NCI-H146 treated with DMSO at 0.1 percent for 48 hours (cell line): ENCODE results near the gene RYK.
"Not testable (repeated sequence)": the region's sequence is repeated elsewhere in the genome, so short reads cannot be mapped to it uniquely, and the experiment has no call there.

Source experiments
- DNase-seq: peaks from one replicate; lab custom pipeline; 2025; ENCODE audit not compliant: unreplicated experiment; lab: John Stamatoyannopoulos, UW

The RYK gene

DNA sequence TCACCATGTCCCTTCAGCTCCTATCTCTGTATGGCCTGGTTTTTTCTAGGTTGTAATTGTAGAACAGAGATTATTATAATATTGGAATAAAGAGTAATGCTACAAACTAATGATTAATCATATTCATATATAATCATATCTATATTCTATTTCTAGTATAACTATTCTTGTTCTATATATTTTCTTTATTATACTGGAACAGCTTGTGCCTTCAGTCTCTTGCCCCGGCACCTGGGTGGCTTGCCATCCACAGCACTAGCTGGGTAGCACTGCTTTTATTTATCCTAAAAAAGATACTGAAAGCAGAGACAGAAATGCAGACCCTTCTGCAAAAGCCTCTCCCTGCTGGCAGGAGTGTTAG, 25.9 kb downstream of the RYK start:
- not testable (repeated sequence) for DNase-seq

DNA sequence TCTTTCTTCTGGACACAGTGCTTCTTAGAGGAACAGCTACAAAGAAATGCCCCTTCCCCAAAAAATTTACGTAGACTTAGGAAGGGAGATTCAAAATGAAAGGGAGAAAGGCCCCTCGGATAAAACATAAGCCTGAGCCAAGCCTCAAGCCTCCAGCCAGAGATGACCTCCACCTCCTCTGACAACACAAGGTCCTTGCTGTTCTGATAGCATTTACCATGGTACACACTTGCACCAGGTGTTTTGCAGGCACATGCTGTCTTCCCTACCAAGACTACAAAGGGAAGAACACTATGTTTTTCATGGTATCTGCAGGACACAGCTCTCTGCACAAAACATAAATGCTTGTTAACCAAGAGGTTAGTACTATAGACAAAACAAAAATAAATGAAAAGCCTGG, 27.8 kb downstream of the RYK start:
- no peak for DNase-seq

DNA sequence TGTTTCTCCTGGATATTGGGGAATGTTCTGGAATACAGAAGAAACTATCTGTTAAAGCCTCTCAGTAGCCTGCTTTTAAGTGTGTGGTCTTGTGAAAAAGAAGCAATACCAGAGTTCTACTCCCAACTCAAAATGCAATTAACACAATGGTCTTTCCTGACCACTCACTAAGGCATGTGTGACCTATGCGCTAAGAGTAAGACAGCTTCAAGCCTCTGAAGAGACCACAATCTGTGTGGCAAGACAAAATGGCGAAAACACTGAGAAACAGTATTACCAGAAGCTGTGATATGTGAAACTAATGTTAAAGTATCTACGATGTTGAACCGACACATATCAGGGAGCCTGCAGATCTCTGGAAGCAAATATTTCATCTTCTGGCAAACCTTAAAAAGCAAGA, 33.8 kb downstream of the RYK start:
- DNase-seq, result no peak

DNA sequence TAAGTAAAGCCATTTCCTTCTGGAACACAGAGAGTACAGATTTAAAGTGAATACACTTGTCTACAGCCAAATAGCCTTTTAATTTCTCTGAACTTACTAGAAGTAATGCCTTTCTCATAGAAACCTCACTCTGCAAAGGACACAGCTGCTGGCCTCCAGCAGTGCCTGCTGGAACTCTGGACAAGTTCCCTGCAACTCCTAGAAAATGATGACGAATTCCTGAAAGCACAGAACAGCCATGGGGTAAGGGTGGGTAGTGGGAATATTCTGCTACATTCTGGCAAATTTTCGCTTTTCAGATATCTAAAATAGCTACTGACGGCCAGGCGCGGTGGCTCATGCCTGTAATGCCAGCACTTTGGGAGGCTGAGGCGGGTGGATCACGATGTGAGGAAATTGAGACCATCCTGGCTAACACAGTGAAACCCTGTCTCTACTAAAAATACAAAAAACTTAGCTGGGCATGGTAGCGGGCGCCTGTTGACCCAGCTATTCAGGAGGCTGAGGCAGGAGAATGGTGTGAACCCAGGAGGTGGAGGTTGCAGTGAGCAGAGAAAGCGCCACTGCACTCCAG, 34.4 kb downstream of the RYK start:
- DNase-seq, result no peak

DNA sequence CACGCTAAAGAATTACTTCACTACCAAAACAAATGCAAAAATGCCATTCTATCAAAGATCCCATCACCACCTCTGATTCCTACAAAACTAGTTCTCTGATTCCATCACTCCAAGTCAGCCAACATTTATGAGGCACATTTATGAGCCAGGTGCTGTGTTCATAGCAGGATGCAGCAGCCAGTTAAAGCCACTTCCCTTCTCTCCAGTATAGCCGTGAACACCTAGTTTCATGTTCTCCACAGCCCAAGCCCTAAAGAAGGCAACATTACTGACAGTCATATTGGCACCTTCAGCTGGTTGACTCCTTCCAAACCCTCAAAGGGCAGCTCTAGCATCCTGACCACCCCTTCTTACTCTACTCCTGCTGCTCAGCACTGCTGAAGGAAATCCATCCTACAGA, 36.4 kb downstream of the RYK start:
- no peak for DNase-seq

DNA sequence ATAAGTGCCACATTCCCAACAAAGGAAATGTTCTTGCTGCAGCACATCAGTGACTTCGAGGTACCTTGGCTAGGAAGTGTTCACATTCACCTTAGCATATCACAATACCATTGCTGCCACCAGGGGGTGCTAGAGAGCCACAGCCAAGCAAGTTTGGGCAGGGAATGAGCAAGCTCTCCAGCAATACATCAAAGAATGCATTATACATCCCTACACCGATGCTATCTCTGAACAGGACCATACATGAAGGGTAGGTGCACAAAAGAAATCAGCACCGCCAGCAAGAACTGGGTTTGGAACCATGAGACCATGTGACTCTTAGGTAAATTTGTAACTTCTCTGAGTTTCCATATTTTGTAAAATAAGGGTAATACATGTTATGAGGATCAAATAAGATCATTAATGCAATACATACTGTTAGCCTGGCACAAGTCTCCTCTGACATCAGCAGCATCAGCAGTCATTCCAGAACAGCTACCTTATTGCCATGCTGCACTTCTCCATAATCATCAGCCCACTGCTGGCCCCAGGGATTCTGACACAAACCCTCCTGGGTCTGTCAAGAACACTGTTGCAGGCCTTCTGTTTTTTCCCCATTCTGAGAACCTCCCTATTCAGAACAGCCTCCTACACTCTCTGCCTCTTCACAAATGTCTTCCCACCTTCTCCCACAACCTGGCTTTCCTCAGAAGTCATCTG, 37.5 kb downstream of the RYK start:
- DNase-seq, result peak; percentile 65

DNA sequence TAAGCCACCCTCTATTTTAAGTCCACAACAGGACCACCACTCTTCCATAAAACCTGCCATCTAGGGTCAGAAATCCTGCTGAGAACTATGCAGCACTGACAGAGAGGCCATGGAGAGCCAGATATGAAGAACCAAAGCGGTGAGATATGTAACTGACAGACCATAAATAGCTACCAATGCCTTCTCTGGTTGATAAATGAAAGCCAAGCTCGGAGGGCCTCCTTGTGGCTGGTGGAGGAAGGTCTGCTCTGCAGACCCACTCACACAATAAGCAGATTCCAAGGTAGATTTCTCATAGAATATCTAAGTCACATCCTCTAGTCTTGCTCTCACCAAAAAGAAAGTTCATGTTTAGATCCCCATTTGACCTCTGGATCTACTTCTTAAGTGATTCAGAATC, 38.9 kb downstream of the RYK start:
- no peak for DNase-seq

DNA sequence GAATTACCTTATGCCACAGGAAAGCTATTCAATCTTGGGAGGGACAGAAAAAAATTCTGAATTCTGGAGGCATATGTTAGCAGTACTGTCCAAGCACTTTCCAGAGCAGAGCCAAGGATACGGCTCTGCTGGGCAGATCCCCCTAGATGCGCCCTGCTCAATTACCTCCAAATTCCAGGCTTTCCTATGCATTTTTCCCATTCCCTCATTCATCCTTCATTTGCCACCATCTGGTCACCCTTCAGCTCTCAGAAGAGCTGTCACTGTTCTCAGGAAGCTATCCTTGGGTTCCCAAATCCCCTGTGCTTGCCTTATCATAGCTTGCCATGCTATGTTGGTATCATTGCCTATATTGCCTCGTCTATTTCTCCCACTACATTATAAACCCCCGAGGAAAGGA, 45.2 kb downstream of the RYK start:
- DNase-seq, result no peak

DNA sequence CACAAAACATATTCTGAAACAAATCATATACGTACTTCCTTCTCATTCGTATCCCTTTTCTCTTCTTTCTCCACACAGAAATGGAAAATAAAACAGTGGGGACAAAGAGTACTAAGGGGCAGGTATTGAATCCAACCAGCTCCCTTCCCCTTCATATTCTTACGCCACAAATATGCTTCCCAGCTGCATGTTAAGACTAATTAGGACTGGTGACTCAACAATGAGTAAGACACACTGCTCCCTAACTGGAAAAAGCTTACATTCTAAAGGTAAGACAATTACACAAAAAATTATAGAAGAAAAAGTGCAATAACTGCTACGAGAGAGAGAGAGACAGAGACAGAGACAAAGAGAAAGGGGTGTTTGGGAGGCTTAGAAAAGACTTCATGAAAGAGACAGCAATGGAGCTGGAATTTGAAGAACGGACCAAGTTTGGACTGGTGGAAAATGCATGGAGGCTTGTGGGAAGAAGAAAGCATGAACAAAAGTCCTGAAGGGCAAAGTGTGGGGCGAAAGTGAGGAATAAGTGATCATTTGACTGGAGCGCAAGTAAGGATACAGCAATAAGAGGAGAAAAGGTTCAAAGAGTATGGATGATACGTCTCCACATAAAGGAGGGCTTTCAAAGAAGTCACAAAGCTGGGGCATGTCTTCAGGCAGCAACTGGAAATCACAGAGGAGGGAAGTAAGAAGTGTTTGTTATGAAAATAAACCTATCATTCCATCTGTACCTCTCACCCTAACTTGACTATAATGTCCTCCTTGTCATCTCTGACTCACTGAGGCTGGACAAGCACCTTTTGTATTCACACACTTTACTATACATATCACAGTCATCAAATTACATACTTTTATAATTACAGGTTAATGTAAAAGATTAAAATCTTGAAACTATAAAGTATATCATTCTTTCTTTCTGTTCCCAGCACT, 49.2 kb downstream of the RYK start:
- DNase-seq, result no peak

DNA sequence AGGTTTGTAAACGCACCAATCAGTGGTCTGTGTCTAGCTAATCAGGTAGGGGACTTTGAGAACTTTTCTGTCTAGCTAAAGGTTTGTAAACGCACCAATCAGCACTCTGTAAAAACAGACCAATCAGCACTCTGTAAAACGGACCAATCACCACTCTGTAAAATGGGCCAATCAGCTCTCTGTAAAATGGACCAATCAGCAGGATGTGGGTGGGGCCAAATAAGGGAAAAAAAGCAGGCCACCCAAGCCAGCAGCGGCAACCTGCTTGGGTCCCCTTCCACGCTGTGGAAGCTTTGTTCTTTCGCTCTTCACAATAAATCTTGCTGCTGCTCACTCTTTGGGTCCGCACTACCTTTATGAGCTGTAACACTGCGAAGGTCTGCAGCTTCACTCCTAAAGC, 50.8 kb downstream of the RYK start:
- not testable (repeated sequence) for DNase-seq

DNA sequence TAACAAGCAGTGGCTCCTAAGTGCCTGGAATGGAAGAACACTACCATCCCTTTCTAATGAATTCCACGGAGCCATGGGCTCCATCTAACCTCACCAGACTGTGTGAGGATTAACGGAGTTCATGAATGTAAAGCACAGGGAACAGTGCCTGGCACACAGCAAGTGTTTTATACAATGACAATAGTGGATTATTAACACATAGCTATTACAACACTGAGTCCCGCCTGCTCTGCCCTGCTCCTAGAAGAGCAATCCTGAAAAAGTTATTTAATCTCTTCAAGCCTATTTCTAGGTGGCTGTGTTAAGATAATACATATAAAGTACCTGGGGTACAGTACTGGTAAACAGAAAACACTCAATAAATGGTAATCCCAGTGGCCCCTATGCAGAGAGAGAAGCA, 51.4 kb downstream of the RYK start:
- DNase-seq, result no peak

DNA sequence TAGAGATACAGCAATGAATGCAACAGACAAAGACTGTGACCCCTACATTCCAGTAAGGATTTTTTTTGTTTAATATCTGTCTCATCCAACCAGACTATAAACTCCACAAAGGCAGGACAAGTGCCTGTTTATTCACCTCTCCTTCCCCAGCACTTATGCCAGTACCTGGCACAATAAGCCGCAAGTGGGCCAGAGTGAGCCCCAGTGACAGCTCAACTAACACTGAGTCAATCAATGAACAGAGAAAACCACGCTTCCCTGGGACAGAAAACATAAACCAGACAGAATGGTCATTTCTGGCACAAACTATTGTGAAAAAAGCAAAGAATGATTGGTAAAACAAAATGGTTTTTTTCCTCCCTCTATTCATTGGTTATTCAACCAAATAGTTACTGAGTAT, 52.2 kb downstream of the RYK start:
- no peak for DNase-seq

DNA sequence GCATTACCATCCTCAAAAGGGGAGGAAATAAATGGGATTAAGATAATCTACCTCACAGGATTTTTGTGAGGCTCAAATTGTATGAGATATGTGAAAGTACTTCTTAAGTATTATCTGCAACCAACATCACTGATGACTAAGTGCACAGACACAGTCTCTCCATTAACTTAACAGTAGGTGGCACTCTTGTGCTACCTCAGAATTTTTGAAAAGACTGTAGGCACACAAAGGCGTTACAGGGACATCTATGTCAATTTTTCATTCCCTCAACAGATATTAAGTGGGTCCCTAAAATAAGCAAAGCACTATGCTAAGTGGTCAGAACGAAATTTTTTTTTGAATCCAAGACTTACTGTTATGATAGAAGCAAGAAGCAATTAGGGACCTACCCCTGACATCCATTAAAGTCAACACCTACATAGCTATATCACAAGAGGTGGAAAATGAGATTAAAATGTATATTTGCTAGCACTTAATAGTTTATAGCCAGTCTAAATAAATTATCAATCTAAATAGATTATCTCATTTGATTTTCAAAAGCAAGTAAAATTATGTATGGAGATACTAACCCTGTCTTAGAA, 52.9 kb downstream of the RYK start:
- DNase-seq, result peak; percentile 66

DNA sequence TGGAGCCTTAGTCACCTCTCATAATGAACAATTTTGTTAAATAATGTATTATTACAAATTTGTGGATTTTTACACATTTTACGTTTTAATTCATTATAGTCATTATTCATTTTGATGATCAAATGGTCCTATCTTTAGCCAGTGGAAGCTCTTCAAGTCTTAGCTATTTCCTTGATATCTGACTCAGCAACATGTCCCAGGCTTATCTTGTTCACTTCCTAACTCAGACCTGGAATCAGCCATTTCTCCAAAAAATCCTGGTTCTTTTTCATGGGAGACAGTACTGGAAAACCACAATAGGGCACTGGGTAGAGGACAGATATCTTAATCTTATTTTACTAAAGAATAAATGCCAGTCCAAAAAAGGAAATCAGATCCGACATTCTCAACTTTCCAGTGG, 56.4 kb downstream of the RYK start:
- no peak for DNase-seq

DNA sequence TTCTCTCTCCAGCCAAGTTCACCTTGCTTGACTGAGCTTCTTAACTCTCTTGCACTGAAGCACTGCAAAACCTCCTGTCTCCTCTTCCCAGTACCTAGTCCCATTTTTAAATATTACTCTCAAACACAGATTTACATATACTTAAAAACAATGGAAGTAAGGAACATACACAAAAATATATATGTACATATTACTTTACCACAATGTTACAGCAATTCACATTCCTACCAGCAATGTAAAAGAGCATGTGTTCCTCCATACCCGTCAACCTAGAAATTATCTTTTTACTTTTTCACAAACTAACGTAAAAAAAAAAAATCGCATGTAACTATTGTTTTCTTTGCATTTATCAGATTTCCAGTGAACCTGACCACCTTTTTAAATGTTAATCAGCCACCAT, 60.4 kb downstream of the RYK start:
- no peak for DNase-seq

DNA sequence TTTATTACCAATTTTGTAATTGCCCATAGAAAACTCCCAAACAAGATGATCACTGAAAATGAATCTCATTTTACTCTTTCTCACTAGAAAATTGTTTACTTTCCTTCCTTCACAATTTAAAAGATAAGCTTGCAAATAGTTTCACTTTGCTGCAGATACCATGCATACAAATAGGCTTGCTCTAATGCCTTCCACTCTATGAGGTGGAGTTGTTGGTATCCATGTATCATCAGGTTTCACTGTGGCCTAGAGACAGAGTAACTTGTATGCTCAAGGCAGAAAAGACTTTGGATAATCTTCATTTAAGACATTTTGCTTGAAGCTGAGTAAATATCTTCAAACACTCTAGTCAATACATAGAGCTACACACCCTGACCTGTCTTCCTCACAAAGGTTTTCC, 60.8 kb downstream of the RYK start:
- DNase-seq, result no peak

DNA sequence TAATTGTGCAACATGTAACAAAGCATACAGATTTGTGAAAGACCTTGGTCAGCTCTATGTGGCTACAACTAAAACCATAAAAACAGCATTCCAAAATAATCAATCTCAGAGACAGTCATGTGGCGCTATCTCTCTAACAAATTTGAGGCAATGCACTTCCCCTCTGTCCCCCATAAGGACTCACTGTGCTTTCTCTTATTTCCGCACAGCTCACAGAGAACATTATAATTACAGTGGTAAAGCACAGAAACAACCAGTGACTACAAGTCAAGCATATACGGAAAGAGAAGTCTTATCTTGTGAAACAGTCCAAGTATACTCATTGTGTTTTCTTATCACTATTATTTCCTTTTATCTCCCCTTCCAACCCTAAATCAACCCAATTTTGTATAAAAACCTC, 64.3 kb downstream of the RYK start:
- DNase-seq, result no peak

DNA sequence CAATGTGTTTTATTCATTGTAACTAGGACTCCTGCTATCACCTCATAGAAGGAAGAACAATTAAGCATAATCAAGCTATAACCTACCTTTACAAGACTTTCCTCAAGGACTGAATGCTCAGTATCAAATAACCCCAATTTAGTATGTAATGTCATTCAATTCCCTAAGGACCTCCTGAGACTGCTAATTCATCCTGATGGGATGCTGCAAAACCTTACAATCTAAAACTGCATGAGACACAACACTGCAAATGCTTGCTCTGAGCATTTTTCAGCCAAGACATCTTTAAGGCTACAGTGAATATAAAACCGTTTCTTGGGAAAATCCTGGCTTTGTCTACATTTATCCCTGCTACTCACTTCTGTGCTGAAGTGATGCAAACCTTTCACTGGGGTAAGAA, 69.9 kb downstream of the RYK start:
- DNase-seq, result peak; percentile 10

DNA sequence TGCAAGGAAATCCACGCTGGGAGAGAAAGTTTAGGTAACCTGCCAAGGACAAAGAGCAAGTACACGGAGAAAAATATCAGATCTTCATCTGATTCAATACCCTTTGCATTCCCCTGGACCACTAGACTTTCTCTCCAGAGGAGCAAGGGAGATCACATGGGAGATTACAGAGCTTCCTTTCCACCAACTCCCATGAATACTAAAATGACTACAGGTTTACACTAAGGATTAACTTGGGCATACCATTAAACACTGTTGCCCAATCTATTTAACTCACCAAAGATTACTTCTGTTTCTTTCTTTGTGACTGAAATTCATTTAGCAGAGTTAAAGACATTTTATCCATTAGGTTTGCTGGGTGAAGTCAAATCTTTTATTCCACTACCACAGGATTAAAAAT, 71.2 kb downstream of the RYK start:
- no peak for DNase-seq

DNA sequence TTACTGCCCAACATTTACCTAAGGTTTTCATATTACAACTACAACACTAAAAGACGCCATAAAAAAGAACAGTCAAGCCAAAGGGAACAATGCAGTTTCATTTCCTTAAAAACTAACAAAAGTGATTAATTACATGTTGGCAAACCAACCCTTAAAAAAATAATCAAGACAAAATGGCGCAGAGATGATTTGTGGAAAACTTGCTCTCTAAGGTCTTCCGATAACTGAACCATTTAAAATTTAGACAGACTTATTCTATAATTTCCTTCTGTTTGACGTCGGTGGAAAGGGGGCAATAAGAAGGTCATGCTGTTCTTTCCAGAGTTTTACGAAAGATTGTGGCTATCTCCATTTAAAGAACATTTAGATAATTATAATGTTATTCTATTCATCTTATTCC, 87.6 kb downstream of the RYK start:
- no peak for DNase-seq

DNA sequence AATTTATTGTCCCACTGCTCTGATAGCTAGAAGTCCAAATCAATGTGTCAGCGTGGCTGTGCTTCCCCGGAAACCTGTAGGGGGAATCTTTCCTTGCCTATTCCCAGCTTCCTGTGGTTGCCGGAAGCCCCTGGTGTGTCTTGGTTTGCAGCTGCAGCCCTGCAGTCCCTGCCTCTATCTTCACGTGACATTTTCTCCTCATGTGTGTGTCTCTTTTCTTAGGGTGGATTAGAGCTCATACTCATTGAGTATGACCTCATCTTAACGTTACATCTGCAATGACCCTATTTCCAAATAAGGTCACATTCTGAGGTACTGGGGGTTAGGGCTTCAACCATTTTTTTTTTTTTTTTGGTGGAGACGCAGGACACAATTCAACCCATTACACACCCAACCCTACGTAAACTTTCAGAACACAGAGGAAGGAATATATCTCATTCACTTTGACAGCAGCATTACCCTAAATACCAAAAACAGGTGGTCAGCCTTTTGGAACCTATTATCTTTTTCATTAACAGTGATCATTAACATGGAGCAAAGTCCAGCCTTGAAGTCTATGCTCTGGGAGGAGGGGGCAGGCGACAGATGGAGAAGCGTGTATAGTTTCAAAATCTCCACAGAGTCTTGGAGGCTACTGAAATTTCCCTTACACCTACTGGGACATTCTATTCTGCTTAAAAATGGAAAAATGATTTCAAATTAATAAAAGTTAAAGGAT, 88.6 kb downstream of the RYK start:
- DNase-seq, result no peak
